ENCODE measurements around the gene GFPT2. TPM values are rescaled to one million over a fixed set of nuclear protein-coding genes. Genes with fewer than 3 reads are reported as not detected.

Gene GFPT2
- total RNA-seq, 1 experiment from 2014 or later = 0.82 TPM

DNA sequence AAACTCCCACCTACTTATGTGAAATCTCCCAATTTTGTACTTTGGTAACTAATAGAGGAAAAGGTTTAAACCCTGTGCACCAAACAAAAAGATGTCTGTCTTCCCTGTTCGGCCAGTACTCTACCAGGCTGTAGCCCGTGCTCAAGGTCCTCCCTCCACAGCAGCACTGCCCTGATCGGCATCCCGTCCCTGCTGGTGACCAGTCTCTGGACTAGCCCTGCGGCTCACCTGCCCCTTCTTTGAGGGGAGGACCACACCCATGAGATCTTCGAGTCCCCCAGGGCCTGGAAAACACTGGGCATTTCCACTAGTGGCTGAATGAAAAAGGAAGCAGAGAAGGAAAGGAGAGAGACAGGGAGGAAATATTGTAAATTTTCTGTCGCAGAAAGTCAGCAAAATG, 2.8 kb downstream of the GFPT2 start:
- DNase-seq (ENCODE audit: low spot score) = no peak
- intact Hi-C loops (cut with micrococcal nuclease; ENCODE audit: unreplicated experiment) = loop anchor here (5.0 kb wide), 1 partner anchor 142 kb away; the partner anchor contains the start of gene CNOT6
- Histone ChIP-seq H3K27ac (ENCODE audit: low read depth, low read length, poor library complexity, severe bottlenecking) (no peak overlapping the region), H3K4me3 (ENCODE audit: low read depth, low read length, poor library complexity, severe bottlenecking) (no peak overlapping the region), H3K9me3 (ENCODE audit: low read depth, low read length, poor library complexity, severe bottlenecking) (no peaks in the 10 kb centered on the region), H3K4me1 (ENCODE audit: insufficient read depth, low read length, poor library complexity, severe bottlenecking) (peaks cover 5% of the 10 kb centered on the region), H3K36me3 (ENCODE audit: insufficient read depth, low read length, poor library complexity, severe bottlenecking) (no peaks in the 10 kb centered on the region), H3K27me3 (replicated peaks; ENCODE audit: insufficient read depth, low read depth, low read length, poor library complexity) (peaks cover 25% of the 10 kb centered on the region)
- POLR2A ChIA-PET (ENCODE audit: low non-redundant PET) = no interaction called here
- no TSS peak for BruUV-seq (replicated peaks)
- TF ChIP-seq EZH2 (IDR thresholded peaks at IDR 0.05; ENCODE audit: borderline replicate concordance, low read depth, low read length, poor library complexity, severe bottlenecking) = no peak
- TF ChIP-seq, protein P1, sequence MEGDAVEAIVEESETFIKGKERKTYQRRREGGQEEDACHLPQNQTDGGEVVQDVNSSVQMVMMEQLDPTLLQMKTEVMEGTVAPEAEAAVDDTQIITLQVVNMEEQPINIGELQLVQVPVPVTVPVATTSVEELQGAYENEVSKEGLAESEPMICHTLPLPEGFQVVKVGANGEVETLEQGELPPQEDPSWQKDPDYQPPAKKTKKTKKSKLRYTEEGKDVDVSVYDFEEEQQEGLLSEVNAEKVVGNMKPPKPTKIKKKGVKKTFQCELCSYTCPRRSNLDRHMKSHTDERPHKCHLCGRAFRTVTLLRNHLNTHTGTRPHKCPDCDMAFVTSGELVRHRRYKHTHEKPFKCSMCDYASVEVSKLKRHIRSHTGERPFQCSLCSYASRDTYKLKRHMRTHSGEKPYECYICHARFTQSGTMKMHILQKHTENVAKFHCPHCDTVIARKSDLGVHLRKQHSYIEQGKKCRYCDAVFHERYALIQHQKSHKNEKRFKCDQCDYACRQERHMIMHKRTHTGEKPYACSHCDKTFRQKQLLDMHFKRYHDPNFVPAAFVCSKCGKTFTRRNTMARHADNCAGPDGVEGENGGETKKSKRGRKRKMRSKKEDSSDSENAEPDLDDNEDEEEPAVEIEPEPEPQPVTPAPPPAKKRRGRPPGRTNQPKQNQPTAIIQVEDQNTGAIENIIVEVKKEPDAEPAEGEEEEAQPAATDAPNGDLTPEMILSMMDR (conservative IDR thresholded peaks at IDR 0.05; ENCODE audit: low read depth, low read length) = no peak
- CTCF ChIA-PET = no interaction called here

DNA sequence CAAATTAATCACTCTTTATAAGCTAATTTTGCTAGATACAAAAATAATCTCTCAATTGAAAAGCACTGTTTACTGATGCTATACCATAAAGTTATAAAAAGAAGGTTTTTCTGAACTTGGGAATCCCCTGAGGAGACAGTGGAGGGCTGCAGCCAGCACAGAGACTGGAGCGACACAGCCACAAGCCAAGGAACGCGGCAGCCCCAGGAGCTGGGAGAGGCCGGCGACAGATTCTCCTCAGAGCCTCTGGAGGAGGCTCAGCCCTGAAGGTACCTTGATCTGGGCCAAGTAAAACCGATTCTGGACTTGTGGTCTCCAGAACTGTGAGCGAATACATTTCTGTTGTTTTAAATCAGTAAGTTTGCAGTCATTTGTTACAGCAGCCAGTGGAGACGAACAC, 3.7 kb downstream of the GFPT2 start:
- no peak overlapping the region for H3K4me3 ChIP-seq (ENCODE audit: low read depth, low read length, poor library complexity, severe bottlenecking)
- intact Hi-C loops (cut with micrococcal nuclease; ENCODE audit: unreplicated experiment) = no loop called here
- CTCF ChIA-PET = no interaction called here
- H3K27me3 ChIP-seq (replicated peaks; ENCODE audit: insufficient read depth, low read depth, low read length, poor library complexity) = peaks cover 23% of the 10 kb centered on the region
- POLR2A ChIA-PET (ENCODE audit: low non-redundant PET) = no interaction called here
- DNase-seq (ENCODE audit: low spot score) = no peak
- BruUV-seq (replicated peaks) = no TSS peak
- TF ChIP-seq EZH2 (IDR thresholded peaks at IDR 0.05; ENCODE audit: borderline replicate concordance, low read depth, low read length, poor library complexity, severe bottlenecking) = no peak
- TF ChIP-seq, protein P1 (conservative IDR thresholded peaks at IDR 0.05; ENCODE audit: low read depth, low read length) = no peak
- H3K27ac ChIP-seq (ENCODE audit: low read depth, low read length, poor library complexity, severe bottlenecking) = no peak overlapping the region
- peaks cover 5% of the 10 kb centered on the region for H3K4me1 ChIP-seq (ENCODE audit: insufficient read depth, low read length, poor library complexity, severe bottlenecking)
- no peaks in the 10 kb centered on the region for H3K9me3 ChIP-seq (ENCODE audit: low read depth, low read length, poor library complexity, severe bottlenecking)
- H3K36me3 ChIP-seq (ENCODE audit: insufficient read depth, low read length, poor library complexity, severe bottlenecking) = no peaks in the 10 kb centered on the region

DNA sequence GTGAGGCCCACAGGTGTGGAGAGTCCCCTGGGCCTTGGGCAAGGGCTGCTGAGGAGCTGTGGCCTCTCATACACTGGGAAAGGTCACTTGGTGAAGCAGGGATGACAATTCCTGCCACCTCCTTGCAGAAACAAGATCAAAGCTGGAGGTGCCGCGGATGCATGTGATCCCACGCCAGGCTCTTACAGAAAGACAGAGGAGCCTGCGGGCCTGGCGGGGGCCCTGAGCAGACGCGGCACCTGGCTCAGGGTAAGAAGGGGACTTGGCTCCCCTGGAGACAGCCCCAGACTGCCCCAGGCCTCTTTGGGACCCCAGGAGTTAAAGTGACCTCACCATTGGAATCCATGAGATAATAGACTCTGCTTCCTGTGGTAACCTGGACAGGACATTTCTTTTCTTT, 4.8 kb downstream of the GFPT2 start:
- ChIA-PET POLR2A (ENCODE audit: low non-redundant PET) (no interaction called here), CTCF (no interaction called here)
- no TSS peak for BruUV-seq (replicated peaks)
- TF ChIP-seq, protein P1 (conservative IDR thresholded peaks at IDR 0.05; ENCODE audit: low read depth, low read length) = no peak
- TF ChIP-seq EZH2 (IDR thresholded peaks at IDR 0.05; ENCODE audit: borderline replicate concordance, low read depth, low read length, poor library complexity, severe bottlenecking) = no peak
- H3K36me3 ChIP-seq (ENCODE audit: insufficient read depth, low read length, poor library complexity, severe bottlenecking) = no peaks in the 10 kb centered on the region
- no peak overlapping the region for H3K27ac ChIP-seq (ENCODE audit: low read depth, low read length, poor library complexity, severe bottlenecking)
- H3K9me3 ChIP-seq (ENCODE audit: low read depth, low read length, poor library complexity, severe bottlenecking) = no peaks in the 10 kb centered on the region
- intact Hi-C loops (cut with micrococcal nuclease; ENCODE audit: unreplicated experiment) = no loop called here
- no peak for DNase-seq (ENCODE audit: low spot score)
- H3K27me3 ChIP-seq (replicated peaks; ENCODE audit: insufficient read depth, low read depth, low read length, poor library complexity) = peaks cover 15% of the 10 kb centered on the region
- peaks cover 9% of the 10 kb centered on the region for H3K4me1 ChIP-seq (ENCODE audit: insufficient read depth, low read length, poor library complexity, severe bottlenecking)
- no peak overlapping the region for H3K4me3 ChIP-seq (ENCODE audit: low read depth, low read length, poor library complexity, severe bottlenecking)

Measured in A673 (cell line).